Smooth muscle cell (in vitro differentiated cells): ENCODE results near the gene SOX5. TPM values are rescaled to one million over a fixed set of nuclear protein-coding genes. Genes with fewer than 3 reads are reported as not detected.

Source experiments
- DNase-seq: peaks from one replicate; lab custom pipeline; 2025; ENCODE audit not compliant: unreplicated experiment; lab: John Stamatoyannopoulos, UW
- H2AFZ ChIP-seq: fragments of 200-600 bp; sonication (generic); 2 replicates; pipeline ENCODE4 v1.6.0; 2016; ENCODE audit warnings: antibody characterized with exemption, low read depth, mild to moderate bottlenecking
- H3F3A ChIP-seq: fragments of 200-600 bp; sonication (generic); 2 replicates; pipeline ENCODE4 v1.6.0; 2017; ENCODE audit warnings: antibody characterized with exemption, low read depth
- H3K27ac ChIP-seq: fragments of 200-600 bp; sonication (generic); 2 replicates; pipeline ENCODE4 v1.5.1; 2016; ENCODE audit warnings: low read depth, mild to moderate bottlenecking
- H3K27me3 ChIP-seq: fragments of 200-600 bp; sonication (generic); 2 replicates; pipeline ENCODE4 v1.6.1; 2016; ENCODE audit warnings: low read depth, mild to moderate bottlenecking
- H3K36me3 ChIP-seq: fragments of 200-600 bp; sonication (generic); 2 replicates; pipeline ENCODE4 v1.5.1; 2016; ENCODE audit warnings: low read depth
- H3K4me1 ChIP-seq: fragments of 200-600 bp; sonication (generic); 2 replicates; pipeline ENCODE4 v1.5.1; 2016; ENCODE audit warnings: low read depth
- H3K4me2 ChIP-seq: fragments of 200-600 bp; sonication (generic); 2 replicates; pipeline ENCODE4 v1.6.0; 2016; ENCODE audit warnings: mild to moderate bottlenecking
- H3K4me3 ChIP-seq: fragments of 200-600 bp; sonication (generic); 2 replicates; pipeline ENCODE4 v1.5.1; 2016; ENCODE audit warnings: mild to moderate bottlenecking
- H3K79me2 ChIP-seq: fragments of 200-600 bp; sonication (generic); 2 replicates; pipeline ENCODE4 v1.6.0; 2016; ENCODE audit warnings: low read depth, mild to moderate bottlenecking
- H3K9ac ChIP-seq: fragments of 200-600 bp; sonication (generic); 2 replicates; pipeline ENCODE4 v1.6.0; 2016; ENCODE audit warnings: low read depth
- H3K9me3 ChIP-seq: fragments of 200-600 bp; sonication (generic); replicated peaks from 2 replicates; pipeline ENCODE4 v1.5.1; 2016; ENCODE audit warnings: low read depth
- H4K20me1 ChIP-seq: fragments of 200-600 bp; sonication (generic); 2 replicates; pipeline ENCODE4 v1.6.0; 2016; ENCODE audit warnings: low read depth
- CTCF ChIP-seq: fragments of 200-600 bp; sonication (generic); IDR thresholded peaks from 2 replicates; pipeline ENCODE4 v1.5.1; 2017; ENCODE audit warnings: borderline replicate concordance, mild to moderate bottlenecking, antibody characterized with exemption; ENCODE audit not compliant: insufficient read depth, poor library complexity, severe bottlenecking
- WGBS: methylation state at CpG from one replicate; pipeline ENCODE4 v1.1.7; 2016; ENCODE audit warnings: low lambda C conversion rate; 5-methylcytosine and 5-hydroxymethylcytosine counted together
- polyA plus RNA-seq: library from polyadenylated mRNA; unstranded; fragments of >200 nt; fragmentation: Nextera tagmentation; extraction: Ambion mirVana; gene quantifications from 2 replicates; pipeline ENCODE4 v1.2.1, GENCODE V29; 2016
- total RNA-seq: library from RNA; depleted of rRNA; stranded (reverse); fragments of >200 nt; gene quantifications from 2 replicates; pipeline ENCODE4 v1.2.3, GENCODE V29; 2014

Gene SOX5
- total and polyA plus RNA-seq, 2 experiments from 2014 or later, result 22.3 to 47.8 TPM

DNA sequence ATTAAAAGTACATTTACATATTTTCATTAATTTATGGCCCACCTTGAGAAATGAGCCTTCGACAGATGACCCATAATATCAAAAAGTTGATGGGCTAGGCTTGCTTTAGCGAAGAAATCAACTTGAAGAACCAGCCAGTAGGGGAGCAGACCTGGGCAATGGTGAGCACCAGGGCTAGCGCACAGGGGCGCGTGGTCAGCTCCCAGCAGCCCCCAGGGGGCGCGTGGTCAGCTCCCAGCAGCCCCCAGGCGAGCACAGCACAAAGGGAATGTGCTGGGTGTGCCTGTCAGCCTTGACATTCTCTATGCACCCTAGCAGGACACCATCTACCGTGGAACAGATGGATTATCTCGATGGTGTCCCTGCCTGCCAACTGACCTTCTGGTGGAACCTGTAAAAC is 15.3 kb upstream of the SOX5 start:
- Histone ChIP-seq H3K4me2 (no peak overlapping the region), H3K36me3 (no peaks in the 10 kb centered on the region), H3F3A (no peaks in the 10 kb centered on the region), H2AFZ (no peak overlapping the region), H3K79me2 (no peaks in the 10 kb centered on the region), H3K4me3 (no peak overlapping the region), H3K27ac (no peak overlapping the region), H3K9me3 (no peaks in the 10 kb centered on the region), H3K9ac (no peak overlapping the region), H3K27me3 (no peaks in the 10 kb centered on the region), H4K20me1 (no peaks in the 10 kb centered on the region), H3K4me1 (no peaks in the 10 kb centered on the region)
- TF ChIP-seq CTCF, result no peak
- WGBS, result 88% methylated on average over 10 of the region's 10 CpGs
- DNase-seq, result no peak

GRCh38 chr12:23959826-23960225 is 10.4 kb upstream of the SOX5 start:
- H3K27ac ChIP-seq, result no peak overlapping the region
- H3K79me2 ChIP-seq, result no peaks in the 10 kb centered on the region
- H3K4me2 ChIP-seq, result no peak overlapping the region
- no peaks in the 10 kb centered on the region for H3K9me3 ChIP-seq
- no peaks in the 10 kb centered on the region for H3K4me1 ChIP-seq
- no peaks in the 10 kb centered on the region for H4K20me1 ChIP-seq
- no peak overlapping the region for H3K4me3 ChIP-seq
- WGBS, result 93% methylated on average over 1 of the region's 1 CpG
- no peak for TF ChIP-seq CTCF
- H2AFZ ChIP-seq, result no peak overlapping the region
- DNase-seq, result no peak
- H3K36me3 ChIP-seq, result no peaks in the 10 kb centered on the region
- no peaks in the 10 kb centered on the region for H3K27me3 ChIP-seq
- no peaks in the 10 kb centered on the region for H3F3A ChIP-seq
- H3K9ac ChIP-seq, result no peak overlapping the region

GRCh38 chr12:23954332-23954731 is 4.9 kb upstream of the SOX5 start:
- no peaks in the 10 kb centered on the region for H4K20me1 ChIP-seq
- no peaks in the 10 kb centered on the region for H3K9me3 ChIP-seq
- peak overlapping the region; percentile 3 for H3K4me2 ChIP-seq
- no peak for DNase-seq
- no peak overlapping the region for H3K4me3 ChIP-seq
- peak overlapping the region; percentile 61 for H3K27ac ChIP-seq
- no peak for TF ChIP-seq CTCF
- peak overlapping the region; percentile 10 for H3K9ac ChIP-seq
- H2AFZ ChIP-seq, result no peak overlapping the region
- peaks cover 19% of the 10 kb centered on the region for H3K4me1 ChIP-seq
- no peaks in the 10 kb centered on the region for H3F3A ChIP-seq
- no peaks in the 10 kb centered on the region for H3K27me3 ChIP-seq
- peaks cover 7% of the 10 kb centered on the region for H3K79me2 ChIP-seq
- no peaks in the 10 kb centered on the region for H3K36me3 ChIP-seq

DNA sequence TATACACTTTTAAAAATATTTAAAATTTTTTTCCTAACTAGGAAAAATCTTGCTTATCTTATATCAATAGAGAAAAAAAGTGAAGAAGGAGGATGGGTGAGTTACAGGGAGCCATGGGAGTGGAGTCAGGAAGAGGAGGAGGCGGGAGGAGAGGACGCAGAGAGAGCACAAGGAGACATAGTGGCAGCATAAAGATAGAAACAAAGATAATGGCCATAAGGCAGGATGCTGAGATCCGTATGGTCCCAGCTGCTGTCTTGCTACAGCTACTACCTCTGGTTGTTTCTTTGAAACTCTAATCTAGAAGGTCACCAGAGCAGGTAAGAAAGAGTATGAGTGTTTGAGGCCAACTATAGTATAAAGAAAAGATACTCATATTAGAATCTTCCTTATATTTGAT is 2.6 kb upstream of the SOX5 start:
- Histone ChIP-seq H3K9ac (no peak overlapping the region), H3F3A (no peaks in the 10 kb centered on the region), H3K27me3 (no peaks in the 10 kb centered on the region), H4K20me1 (no peaks in the 10 kb centered on the region), H3K9me3 (no peaks in the 10 kb centered on the region), H3K79me2 (peaks cover 30% of the 10 kb centered on the region), H3K4me2 (peak overlapping the region; percentile 98), H3K4me3 (no peak overlapping the region), H3K27ac (peak overlapping the region; percentile 81), H3K36me3 (no peaks in the 10 kb centered on the region), H2AFZ (no peak overlapping the region), H3K4me1 (peaks cover 30% of the 10 kb centered on the region)
- TF ChIP-seq CTCF, result no peak
- WGBS, result 60% methylated on average over 3 of the region's 3 CpGs
- DNase-seq, result no peak
